Daoy (cell line): ENCODE data around the gene MRPS34. TPM values are rescaled to one million over a fixed set of nuclear protein-coding genes. Genes with fewer than 3 reads are reported as not detected.

Source experiments
- DNase-seq: peaks from one replicate; pipeline ENCODE4 v3.0.0-alpha.2; 2015; ENCODE audit warnings: low read depth
- total RNA-seq: library from RNA; depleted of rRNA; stranded (reverse); fragments of >200 nt; shearing (Covaris generic); gene quantifications from 2 replicates; pipeline ENCODE4 v1.2.3, GENCODE V29; 2014

MRPS34 gene
- total RNA-seq, 1 experiment from 2014 or later, result 153 TPM

DNA sequence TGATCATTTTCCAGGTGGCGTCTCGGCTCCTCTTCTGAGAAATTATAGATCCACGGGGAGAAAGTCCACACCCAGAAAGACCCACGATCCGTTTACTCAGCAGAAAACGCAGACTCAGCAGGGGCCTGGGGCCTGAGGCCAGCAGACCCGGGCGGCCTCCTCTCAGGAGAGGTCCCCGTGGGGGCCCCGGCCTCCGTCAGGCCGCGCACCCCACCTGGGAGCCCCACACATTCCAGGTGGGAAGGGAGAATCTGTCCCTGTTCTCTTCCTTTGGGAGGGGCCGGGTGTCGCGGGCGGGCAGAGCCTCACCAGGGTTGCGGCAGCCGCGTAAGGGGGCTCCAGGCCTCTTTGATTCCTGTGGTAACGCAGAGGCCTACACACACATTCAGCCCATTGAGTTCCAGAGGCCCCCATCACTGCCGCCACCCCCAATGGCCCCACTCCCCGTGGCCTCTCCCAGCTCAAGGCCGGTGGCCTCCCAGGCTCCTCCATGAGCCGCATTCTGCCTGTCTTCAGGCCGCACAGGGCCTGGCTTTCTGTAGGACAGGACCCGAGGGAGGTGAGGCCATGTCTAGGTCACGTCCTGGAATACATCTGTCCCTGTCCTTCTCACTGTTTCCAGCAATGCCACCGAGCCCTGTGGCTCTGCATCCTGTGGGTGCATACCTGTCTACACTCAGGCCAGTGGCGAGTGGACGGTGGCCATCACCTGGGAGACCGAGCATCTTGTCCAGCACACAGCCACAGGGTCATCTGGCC lies 22.2 kb upstream of the MRPS34 start:
- DNase-seq, result no peak

DNA sequence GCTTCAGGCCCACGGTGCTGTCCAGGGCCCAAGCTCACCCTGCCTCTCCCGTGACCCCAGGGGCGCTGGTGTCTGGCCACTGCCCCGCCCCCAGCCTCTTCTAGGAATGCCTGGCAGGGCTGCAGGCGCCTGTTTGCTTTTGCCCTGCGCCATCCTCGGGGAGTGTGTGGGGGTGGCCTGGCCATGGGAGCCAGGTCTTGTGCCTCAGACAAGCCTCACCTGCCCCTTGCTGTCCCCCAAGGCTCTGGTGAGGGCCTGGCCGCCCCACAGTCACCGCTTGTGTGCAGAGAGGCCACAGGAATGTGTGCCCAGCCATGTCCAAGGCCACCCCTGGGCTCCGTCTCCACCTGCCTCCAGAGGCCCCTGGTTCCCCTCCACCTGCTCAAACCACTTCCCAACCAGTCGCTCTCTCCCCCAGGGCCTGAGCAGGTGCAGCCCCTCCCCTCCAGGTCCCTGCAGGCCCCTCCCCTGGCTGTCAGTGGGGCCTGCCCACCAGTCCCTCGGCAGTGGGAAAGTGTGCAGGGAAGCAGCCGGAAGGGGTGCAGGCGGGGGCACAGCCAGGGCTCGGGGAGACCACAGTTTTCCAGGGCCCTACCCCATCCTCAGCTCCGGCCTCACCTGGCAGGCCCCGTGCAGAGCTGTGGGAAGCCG lies 21.4 kb upstream of the MRPS34 start:
- no peak for DNase-seq

GRCh38 chr16:1793578-1794220 lies 20.8 kb upstream of the MRPS34 start, which contains the start of gene IGFALS:
IGFALS (minus strand) TSS chr16:1793705; CDS start chr16:1793652, 53 bp downstream.
- no peak for DNase-seq

DNA sequence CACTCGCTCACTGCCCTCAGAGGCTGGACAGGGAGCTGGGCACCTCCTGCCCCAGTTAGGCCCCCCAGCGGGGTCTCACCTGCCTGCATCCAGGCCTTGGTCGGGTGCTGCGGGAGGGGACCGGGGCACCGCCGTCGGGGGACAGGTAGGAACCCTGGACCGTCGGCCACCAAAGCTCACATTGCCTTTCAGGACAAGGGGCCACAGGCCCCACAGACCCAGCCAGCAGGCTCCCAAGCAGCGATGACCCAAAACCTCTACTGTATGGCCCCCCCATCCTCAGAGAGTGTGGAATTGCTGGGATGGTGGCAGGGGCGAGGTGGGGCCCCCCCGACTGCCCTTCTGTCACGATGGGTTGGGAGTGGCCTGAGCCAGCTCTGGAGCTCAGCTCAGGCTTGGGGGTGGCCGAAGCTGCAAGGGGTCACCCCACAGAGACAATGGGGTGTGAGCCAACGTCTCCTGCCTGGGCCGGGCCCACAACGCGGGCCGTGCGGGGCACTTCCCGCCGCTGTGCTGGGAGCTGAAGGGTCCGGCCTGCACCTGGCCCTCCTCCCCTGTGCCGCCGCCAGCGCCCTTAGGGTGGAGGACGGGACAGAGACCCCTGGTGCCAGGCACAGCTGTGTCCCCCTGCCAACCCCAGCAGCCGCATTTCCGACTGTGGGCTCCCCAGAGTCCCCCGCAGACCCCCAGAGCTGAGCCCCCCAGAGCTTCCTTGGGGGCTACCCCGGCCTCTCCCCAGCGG lies 20.1 kb upstream of the MRPS34 start:
- no peak for DNase-seq

DNA sequence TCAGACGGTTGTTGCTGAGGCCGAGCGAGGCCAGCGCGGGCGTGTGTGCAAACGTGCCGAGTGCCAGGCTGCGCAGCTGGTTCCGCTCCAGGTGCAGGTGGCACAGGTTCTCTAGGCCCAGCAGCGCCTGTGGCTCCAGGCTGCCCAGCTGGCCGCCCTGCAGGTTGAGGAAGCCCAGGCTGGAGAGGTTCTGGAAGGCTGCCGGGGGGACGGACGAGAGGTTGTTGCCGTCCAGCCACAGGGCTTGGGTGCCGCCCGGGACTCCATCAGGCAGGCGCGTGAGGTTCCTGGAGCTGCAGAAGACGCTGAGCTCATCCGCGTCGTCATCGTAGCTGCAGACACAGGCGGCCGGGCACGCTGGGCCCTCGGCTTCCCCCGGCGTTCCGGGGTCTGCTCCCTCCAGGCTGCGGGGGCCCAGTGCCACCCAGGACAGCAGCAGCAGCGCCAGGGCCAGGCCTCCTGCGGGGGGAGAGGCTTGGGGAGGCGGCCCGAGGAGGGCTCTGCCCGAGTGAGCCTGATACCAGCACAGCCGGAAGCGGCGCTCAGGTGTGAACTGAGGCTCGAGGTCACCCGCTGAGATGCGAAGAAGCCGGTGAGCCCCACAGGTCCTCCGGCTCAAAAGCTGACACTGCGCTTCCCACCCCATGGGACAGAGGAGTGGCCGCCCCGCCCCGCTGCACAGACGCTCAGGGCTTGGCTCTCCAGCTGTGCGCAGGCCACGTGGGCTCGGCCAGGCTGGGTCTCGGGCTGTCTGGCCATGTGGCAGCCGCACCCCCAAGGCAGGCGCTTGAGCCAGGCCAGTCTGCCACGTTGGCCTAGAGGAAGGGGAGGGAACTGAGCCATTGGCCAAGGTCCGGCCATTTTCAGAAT lies 19.2 kb upstream of the MRPS34 start:
- peak; percentile 0 for DNase-seq

GRCh38 chr16:1791256-1791942 lies 18.5 kb upstream of the MRPS34 start:
- peak; percentile 2 for DNase-seq

- DNase-seq, result no peak
Observed at GRCh38 chr16:1790611-1791255, 17.8 kb upstream of the MRPS34 start.

DNA sequence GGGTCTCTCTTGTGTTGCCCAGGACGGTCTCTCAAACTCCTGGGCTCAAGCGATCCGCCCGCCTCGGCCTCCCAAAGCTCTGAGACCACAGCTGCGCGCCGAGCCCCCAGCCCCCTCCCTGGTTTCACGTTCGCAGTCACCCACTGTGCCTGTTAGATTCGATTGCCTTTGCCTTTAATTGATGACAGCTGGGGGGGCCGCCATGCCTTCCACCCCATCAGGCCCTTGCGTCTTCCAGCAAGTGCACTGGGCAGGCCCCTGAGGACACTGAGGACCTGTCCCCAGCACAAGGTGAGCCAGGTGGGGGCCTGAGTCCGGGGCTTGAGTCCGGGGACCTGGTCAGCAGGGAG lies 17.3 kb upstream of the MRPS34 start:
- peak; percentile 0 for DNase-seq

- DNase-seq, result peak; percentile 0
Observed at GRCh38 chr16:1789643-1790045, 16.7 kb upstream of the MRPS34 start.

- peak; percentile 1 for DNase-seq
Observed at GRCh38 chr16:1788708-1789100, 15.8 kb upstream of the MRPS34 start.

GRCh38 chr16:1788095-1788707 lies 15.3 kb upstream of the MRPS34 start:
- DNase-seq, result peak; percentile 0

GRCh38 chr16:1787322-1788094 lies 14.6 kb upstream of the MRPS34 start:
- DNase-seq, result peak; percentile 1

GRCh38 chr16:1787056-1787321 lies 14.1 kb upstream of the MRPS34 start:
- peak; percentile 0 for DNase-seq

GRCh38 chr16:1786242-1787055 lies 13.5 kb upstream of the MRPS34 start:
- peak; percentile 2 for DNase-seq

DNA sequence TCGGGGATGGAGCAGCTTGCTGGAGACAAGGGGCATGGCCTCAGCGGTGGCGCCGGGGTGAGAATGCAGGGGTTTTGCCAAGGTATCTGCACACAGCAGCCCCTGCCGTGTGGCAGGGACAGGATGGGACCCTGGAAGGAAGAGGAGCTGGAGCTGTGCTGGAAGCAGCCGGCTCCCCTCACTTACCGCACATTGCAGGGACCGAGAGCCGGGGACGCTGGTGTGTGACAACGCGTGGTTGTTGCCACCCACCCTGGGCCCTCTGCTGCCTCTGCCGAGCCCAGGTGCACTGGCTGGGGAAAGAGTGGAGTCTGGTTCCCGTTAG lies 12.9 kb upstream of the MRPS34 start:
- DNase-seq, result no peak

- DNase-seq, result peak; percentile 0
Observed at GRCh38 chr16:1784977-1785845, 12.3 kb upstream of the MRPS34 start.
